HG02840 (cell line): Measurements from ENCODE around the gene NFE2L1.

Experiments
- ATAC-seq: cut with Tn5 transposase; IDR thresholded peaks from one replicate; pipeline ENCODE4 v1.9.1; 2021; ENCODE audit warnings: mild to moderate bottlenecking, moderate library complexity, moderate number of reproducible peaks; ENCODE audit not compliant: unreplicated experiment, low FRiP score

NFE2L1 gene

DNA sequence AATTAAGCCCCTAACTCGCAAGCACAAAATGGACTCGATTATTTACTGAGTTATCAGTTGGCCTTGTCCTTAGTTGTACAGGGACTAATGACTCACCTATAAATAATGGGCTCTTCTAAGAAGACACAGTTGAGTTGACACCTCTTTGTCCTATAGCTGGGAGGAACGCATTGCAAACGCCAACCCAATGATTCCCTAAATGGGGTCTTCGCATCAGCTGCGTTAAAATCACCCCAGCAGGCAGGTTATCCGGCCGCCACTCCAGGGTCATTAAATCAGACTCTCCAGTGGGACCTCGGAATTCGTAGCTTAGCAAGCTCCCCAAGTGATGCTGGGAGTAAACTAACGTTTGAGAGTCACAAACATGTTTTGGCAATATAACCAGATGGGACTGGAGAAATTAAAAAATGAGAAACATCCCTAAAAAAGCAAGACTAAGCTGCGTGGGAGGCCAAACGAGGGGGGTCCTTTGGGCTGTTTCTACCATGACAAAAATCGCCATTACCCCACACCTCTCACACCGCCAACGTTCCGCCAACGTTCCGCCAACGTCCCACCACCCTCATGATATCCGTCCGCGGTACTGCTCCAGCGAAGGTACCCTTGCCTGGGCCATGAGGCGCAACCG is 932 bp upstream of the NFE2L1 start:
- ATAC-seq = no peak

DNA sequence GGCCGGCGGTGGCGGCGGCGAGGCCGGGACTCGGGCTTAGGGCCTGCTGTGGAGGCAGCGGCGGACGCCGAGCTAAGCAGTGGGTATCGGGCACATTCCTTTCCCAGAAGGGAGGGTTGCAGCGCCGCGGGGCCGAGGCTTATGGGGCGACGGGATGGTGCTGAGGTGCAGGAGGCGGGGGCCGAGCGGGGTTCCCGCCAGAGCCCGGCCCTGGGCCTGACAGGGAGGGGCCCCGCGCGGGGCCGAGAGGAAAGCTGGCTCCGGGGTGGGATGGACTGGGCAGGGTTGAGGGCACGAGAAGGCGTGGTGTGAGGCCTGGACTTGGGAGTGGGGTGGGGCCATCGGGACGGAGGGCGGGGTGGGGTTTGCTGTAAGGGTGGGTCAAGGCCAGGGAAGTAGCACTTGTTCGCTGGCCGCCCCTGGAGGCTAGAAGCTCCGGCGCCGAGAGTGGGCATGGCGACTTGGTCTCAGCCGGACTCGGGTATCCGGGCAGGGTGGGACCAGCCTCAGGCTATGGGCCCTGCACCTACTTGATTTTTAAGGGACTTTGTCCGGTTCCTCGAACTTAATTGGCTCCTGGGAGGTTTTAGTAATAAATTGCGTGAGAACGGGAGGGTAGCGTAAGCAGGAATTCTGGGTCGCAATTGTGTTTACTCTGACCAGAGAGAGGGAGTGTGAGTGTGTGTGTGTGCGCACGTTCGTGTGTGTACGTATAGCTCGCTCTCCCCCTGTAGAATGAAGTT is 396 bp downstream of the NFE2L1 start:
- peak; percentile 45 for ATAC-seq

DNA sequence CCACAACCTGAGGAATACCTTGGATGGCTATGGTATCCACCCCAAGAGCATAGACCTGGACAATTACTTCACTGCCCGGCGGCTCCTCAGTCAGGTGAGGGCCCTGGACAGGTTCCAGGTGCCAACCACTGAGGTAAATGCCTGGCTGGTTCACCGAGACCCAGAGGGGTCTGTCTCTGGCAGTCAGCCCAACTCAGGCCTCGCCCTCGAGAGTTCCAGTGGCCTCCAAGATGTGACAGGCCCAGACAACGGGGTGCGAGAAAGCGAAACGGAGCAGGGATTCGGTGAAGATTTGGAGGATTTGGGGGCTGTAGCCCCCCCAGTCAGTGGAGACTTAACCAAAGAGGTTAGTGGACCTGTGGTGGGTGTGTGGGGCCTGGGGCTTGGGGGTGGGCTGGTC is 3.1 kb downstream of the NFE2L1 start:
- no peak for ATAC-seq

DNA sequence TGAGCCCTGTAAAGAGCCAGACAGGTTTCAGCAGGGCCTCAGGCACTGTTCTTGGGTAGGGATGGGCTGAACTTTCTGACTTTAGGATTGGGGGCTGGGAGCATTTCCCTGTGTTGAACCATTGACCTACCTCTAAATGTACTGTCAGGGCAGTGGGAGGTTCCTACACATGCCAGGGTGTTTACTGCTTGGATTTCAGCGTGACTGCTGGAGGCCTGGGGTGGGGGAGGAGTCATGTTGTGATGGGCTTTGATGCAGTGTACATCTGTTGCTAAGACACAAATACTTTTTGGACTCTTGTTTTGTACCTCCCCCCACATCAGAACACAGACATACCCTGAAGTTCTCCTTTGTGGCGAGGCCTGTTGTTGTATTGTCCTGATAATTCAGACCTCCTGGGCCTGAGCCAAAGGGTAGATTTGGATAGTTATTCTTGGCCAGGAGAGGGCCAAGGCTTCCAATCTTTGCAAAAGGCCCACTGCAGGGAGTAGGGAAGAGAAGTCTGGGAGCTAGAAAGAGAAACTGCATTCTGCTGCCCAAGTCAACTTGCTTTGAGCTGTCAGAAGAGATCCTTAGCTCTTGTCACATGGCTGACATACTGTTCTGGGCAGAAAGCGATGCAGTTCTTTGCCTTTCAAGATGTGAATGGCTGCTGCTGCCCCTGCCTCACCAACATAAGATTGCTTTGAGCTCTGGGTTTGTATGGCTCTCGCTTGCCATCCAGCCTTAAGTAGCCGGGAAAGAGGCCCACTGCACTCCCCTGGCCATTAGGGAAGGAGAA is 3.7 kb downstream of the NFE2L1 start:
- ATAC-seq = no peak

DNA sequence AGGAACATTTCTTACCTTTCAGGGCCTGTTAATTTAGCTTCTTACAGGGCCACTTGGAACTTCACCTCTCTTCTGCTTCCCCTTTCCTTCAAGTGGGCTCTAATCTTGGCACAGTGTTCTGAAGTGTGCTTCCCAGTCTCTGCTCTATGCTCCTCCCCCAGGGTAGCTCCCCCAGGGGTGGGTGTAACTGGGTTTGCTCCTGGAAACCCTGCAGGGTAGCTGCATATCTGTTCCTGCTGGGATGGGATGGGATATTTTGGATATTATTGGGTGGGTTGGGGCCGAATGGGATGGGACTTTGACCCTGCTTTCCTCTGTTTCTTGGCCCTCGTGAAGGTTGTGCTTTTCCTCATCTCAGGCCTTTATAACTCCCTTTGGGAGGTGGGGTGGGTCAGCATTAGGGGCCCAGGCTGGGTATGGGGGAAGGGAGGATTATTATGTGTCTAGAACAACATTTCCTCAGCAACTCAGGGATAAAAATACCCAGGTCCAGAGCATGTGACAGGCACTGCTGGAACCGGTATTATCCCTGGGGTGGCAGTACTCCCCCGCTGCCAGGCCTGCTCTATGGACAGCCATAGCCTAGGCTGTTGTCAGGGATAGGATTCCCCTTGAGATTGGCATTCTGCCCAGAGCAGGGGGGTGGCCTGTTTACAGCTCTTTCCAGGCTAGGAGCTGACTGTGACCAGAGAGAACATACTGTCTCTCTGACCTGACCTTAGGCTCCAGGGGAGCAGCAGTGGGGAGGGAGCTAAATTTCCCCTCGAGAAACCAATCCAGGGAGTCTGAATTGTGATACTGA is 5.0 kb downstream of the NFE2L1 start:
- ATAC-seq = no peak

DNA sequence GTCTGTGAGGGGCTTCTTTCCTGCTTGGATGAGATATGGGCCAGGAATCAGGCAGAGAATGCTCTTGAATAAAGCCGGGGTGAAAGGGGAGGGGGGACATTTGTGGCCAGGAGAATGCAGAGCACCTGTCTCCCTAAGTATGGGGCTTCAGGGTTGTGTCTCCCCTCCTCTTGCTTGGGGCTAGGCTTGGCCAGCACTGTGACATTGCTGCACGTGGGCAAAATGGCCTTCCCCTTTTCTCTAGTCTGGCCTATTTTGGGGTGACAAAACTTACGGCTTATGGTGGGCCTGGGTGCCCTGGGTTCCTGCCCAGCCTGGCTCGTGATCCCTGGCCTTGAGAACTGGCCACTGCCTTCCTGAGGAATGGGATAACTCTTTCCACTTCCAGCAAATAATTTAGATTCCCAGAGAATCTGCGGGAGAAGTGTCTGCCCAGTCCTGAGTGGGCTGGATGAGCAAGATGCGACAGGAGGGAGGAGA is 5.6 kb downstream of the NFE2L1 start:
- no peak for ATAC-seq

DNA sequence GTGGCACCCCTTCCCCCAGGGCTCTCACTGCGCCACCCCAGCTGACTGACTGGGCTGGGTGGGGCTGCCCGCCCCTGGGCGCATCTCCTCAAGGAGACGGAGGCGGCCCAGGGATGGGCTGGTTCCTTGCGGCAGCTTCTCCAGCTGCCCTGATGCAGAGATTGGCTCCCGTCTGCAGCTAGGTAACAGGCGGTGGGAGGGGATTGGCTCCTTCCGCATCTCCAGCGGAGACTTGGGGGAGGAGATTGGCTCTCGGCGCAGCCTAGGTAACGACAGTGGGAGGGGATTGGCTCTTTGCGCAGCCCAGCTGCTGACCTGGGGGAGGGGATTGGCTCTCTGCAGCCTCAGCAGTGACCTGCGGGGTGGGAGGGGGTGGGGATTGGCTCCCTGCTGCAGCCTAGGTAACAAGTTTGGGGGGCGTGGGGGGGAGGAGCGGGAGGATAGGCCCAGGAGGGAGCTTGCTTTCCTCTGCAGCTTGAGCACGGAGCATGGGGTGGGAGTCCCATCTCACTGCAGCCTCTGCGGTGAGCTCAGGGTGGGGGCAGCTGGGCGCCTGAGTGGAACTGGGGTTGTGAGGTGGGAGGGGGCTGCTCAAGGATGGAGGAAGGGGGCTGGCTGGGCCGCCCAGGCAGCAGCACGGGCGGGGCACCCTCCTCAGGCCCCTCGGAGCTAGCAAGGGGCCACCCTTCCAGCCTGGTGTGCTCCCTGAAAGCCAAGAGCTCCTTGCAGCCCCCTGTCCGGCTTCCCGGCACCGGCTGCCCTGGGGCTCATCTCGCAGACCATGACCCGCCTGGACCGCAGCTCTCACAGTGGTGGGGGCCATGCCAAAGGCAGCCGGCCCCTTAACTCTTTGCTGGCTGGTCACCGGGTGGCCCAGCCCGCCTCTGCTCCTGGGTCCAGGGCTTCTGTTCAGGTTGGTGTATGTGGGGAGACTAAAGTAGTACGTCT is 6.4 kb downstream of the NFE2L1 start:
- ATAC-seq = no peak

DNA sequence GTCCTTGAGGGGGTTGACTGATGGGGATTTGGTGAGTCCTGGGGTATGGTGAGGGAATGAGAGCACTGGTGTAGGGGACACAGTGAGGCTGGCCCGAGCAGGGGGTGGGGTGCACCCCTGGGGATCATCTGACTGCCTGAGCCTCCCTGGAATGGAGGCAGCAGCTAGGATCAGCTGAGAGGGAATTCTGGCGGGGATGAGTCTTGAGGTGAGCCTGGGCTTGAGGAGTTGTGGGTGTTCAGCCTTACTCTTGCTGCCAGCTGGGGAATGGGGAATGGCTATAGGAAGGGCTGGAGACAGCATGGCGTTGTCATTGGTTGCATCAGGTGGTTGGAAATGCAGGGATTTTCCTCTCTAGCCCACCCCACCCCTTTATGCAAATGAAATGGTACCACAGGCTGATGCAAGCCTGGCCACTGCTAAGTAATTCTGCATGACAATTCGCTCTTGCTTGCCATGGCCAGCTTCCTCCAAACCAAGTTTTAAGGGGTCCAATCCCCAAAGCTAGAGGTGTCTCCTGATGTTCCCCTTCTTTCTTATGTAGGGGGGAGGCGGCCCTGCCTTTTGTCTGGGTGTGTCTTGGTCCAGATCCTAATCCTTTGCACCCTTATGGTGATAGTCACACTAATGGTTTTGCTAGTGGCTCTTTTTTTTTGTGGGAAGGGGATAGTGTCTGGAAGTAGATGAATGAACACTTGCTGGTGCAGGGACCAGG is 7.5 kb downstream of the NFE2L1 start:
- no peak for ATAC-seq

DNA sequence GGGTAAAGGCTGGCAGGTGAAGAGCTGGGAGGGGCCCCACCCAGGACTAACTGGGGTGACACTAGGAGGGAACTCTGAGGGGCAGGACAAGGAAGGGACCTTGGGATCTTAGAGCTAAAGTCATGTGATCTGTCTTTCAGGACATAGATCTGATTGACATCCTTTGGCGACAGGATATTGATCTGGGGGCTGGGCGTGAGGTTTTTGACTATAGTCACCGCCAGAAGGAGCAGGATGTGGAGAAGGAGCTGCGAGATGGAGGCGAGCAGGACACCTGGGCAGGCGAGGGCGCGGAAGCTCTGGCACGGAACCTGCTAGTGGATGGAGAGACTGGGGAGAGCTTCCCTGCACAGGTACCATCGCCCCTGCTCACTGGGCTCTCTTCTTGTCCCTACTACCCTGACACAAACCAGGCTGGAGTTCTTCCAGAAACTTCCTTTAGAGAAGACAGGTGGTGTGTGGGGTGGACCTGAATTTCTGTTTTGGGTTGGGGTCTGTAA is 8.1 kb downstream of the NFE2L1 start:
- no peak for ATAC-seq

DNA sequence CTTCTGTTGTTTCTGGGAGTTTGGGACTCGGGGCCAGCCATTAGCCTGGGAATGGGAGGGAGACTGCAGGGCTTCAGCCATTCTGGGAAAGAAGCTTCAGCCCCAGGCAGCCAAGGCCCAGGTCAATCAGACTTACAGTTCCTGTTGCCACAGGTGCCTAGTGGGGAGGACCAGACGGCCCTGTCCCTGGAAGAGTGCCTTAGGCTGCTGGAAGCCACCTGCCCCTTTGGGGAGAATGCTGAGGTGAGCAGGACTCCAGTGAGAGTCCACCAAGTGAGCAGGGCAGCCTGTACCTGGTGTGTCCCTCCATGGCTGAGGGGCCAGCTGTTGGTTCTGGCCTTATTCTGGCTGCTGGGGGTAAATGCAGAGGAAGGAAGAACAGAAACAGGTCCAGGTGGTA is 8.7 kb downstream of the NFE2L1 start:
- ATAC-seq = no peak

DNA sequence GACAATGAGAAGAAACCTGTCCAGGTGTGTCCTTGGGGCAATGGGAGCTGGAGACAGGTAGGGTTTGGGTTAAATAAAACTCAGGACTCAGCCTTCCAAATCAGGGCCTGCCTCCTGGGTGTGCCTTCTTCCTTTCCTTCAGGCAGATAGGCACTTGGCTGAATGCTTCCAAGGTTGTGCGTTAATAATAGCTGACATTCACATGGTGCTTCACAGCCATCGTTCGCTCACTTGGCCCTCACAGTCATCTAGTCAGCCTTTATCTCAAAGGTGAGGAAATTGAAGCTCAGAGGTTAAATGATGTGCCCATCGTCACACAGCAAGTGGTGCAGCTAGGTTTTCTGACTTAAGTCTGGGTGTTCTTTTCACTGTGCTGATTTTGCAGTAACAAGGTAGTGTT is 9.5 kb downstream of the NFE2L1 start:
- ATAC-seq = no peak

DNA sequence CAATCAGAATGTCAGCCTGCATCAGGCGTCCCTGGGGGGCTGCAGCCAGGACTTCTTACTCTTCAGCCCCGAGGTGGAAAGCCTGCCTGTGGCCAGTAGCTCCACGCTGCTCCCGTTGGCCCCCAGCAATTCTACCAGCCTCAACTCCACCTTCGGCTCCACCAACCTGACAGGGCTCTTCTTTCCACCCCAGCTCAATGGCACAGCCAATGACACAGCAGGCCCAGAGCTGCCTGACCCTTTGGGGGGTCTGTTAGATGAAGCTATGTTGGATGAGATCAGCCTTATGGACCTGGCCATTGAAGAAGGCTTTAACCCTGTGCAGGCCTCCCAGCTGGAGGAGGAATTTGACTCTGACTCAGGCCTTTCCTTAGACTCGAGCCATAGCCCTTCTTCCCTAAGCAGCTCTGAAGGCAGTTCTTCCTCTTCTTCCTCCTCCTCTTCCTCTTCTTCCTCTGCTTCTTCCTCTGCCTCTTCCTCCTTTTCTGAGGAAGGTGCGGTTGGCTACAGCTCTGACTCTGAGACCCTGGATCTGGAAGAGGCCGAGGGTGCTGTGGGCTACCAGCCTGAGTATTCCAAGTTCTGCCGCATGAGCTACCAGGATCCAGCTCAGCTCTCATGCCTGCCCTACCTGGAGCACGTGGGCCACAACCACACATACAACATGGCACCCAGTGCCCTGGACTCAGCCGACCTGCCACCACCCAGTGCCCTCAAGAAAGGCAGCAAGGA is 10.4 kb downstream of the NFE2L1 start:
- no peak for ATAC-seq

DNA sequence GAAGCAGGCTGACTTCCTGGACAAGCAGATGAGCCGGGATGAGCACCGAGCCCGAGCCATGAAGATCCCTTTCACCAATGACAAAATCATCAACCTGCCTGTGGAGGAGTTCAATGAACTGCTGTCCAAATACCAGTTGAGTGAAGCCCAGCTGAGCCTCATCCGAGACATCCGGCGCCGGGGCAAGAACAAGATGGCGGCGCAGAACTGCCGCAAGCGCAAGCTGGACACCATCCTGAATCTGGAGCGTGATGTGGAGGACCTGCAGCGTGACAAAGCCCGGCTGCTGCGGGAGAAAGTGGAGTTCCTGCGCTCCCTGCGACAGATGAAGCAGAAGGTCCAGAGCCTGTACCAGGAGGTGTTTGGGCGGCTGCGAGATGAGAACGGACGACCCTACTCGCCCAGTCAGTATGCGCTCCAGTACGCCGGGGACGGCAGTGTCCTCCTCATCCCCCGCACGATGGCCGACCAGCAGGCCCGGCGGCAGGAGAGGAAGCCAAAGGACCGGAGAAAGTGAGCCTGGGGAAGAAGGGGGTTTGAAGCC is 11.0 kb downstream of the NFE2L1 start:
- no peak for ATAC-seq

DNA sequence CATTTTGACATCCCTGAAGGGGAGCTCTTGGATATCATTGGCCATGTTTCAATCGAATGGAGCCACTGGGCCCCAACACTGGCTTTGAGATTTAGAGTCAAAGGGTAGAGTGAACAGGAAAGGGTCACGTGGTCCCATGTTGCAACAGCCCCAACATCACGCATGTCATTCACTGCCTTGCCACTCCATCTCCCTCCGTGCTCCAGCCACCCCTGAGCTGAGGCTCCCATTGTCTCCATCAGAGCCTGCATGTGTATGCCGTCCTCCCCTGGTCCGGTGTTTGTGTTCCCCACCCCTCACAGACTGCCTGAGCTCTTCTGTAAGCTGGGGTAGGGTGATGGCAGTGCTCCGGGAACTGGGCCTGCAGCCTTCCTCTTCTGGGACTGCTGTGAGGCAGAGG is 12.1 kb downstream of the NFE2L1 start:
- ATAC-seq = no peak

DNA sequence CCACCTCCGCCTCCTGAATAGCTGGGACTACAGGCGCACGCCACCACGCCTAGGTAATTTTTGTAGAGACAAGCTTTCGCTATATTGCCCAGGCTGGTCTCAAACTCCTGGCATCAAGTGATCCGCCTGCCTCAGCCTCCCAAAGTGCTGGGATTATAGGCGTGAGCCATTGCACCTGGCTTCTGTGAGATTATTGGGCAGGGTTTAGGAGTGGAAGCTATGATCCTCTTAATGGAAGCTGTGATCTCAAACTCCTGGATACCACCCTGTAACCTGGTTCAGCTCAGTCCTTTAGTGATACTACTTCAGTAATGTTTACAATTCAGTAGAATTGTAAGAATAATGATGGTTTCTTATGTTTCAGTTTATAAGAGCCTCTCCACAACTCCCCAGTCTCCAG is 14.1 kb downstream of the NFE2L1 start:
- ATAC-seq = no peak

DNA sequence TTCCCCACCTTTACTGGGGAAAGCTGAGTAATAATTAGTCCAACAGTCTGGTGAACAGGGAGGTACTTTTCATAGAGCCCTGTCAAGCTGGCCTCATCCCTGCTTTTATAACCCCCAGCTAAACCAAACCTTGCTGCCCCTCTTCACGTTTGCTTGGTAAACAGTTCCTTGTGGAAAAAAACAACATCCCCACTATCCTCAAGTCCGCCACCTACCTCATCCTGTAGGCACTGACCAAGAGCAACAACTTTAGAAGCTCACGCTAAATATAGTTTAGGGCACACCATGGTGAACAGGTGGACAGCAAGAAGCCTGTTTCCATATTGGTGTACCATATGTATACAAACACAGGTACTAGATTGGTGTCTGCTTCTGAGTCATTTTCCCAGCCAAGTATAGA is 16.5 kb downstream of the NFE2L1 start:
- ATAC-seq = no peak

DNA sequence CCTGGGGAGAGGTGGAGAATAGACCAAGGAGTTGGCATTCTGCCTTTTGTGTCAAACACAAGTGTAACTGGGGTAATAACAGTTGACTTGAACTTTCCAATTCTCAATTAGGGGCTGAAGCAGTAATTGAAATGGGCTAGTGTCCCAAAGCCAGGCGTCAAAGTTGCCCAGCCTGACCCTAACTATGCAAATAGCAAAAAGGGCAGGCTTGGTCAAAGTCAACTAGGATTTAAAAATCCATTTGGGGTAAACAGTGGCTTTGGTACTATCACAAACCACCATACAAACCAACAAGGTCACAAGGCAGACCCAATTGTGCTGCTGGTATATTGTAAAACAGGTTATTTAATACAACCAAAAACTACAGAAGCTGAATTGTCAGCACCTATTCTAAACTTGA is 18.0 kb downstream of the NFE2L1 start:
- no peak for ATAC-seq

DNA sequence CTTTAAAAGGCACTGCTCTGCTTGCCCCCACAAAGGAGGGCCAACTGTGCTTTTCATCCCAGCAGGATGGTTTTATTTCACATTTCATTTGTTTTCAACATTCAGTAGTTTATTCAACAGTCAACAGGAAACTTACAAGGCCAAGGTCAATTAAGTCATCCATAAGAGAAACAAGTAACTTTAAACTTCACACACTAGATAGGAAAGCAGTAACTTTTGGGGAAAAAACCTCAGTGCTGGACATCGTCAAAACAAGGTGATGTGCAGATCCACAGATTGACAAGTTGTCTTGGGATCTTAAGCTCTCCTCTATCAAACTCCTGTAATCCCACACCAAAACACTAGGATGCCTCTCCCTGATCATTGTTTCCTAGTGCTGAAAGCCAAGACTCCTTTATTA is 18.5 kb downstream of the NFE2L1 start:
- no peak for ATAC-seq
